Measurements from ENCODE around the gene MYO9B.
"Not testable (repeated sequence)": the region's sequence is repeated elsewhere in the genome, so short reads cannot be mapped to it uniquely, and the experiment has no call there.

MYO9B gene

GRCh38 chr19:17104679-17105078 is 29.1 kb downstream of the MYO9B start:
- no peak overlapping the region for H3K27ac ChIP-seq
- H3K9me3 ChIP-seq (ENCODE audit: low read depth, low read length), result no peaks in the 10 kb centered on the region
- H3K36me3 ChIP-seq (ENCODE audit: insufficient read depth, low read length), result peaks cover 24% of the 10 kb centered on the region

GRCh38 chr19:17105556-17105955 is 30.0 kb downstream of the MYO9B start:
- no peak for DNase-seq (ENCODE audit: low read depth, low spot score)
- Histone ChIP-seq H3K9me3 (ENCODE audit: low read depth, low read length) (no peaks in the 10 kb centered on the region), H3K27ac (no peak overlapping the region), H3K4me3 (no peak overlapping the region), H3K9ac (ENCODE audit: insufficient read length) (no peak overlapping the region), H3K36me3 (ENCODE audit: insufficient read depth, low read length) (peaks cover 24% of the 10 kb centered on the region)
- TF ChIP-seq POLR2AphosphoS5 (IDR thresholded peaks at IDR 0.05; ENCODE audit: borderline replicate concordance, low read depth, low read length) (no peak), FOXP2 (optimal IDR thresholded peaks at IDR 0.05; ENCODE audit: control extremely low read depth, extremely low read length, insufficient read depth) (no peak)

More at GRCh38 chr19:17104679-17105078, 29.1 kb downstream of the MYO9B start:
- no peak for DNase-seq (ENCODE audit: low read depth, low spot score)
- TF ChIP-seq EZH2 (IDR thresholded peaks at IDR 0.05) (no peak), POLR2AphosphoS5 (IDR thresholded peaks at IDR 0.05; ENCODE audit: borderline replicate concordance, low read depth, low read length) (no peak), FOXP2 (optimal IDR thresholded peaks at IDR 0.05; ENCODE audit: control extremely low read depth, extremely low read length, insufficient read depth) (no peak)
- H3K4me3 ChIP-seq, result no peak overlapping the region
- no peak overlapping the region for H3K9ac ChIP-seq (ENCODE audit: insufficient read length)

- H3K9me3 ChIP-seq (ENCODE audit: low read depth, low read length); H3K9ac ChIP-seq (ENCODE audit: insufficient read length); DNase-seq (ENCODE audit: low read depth, low spot score); H3K4me3 ChIP-seq; H3K27ac ChIP-seq: not testable (repeated sequence)
- H3K36me3 ChIP-seq (ENCODE audit: insufficient read depth, low read length), result peaks cover 15% of the 10 kb centered on the region
These were observed 31.4 kb downstream of the MYO9B start for GRCh38 chr19:17106964-17107363.

- Histone ChIP-seq H3K9ac (ENCODE audit: insufficient read length) (no peak overlapping the region), H3K4me3 (no peak overlapping the region), H3K36me3 (ENCODE audit: insufficient read depth, low read length) (peaks cover 7% of the 10 kb centered on the region), H3K27ac (no peak overlapping the region), H3K9me3 (ENCODE audit: low read depth, low read length) (no peaks in the 10 kb centered on the region)
- no peak for DNase-seq (ENCODE audit: low read depth, low spot score)
- TF ChIP-seq FOXP2 (optimal IDR thresholded peaks at IDR 0.05; ENCODE audit: control extremely low read depth, extremely low read length, insufficient read depth) (no peak), POLR2AphosphoS5 (IDR thresholded peaks at IDR 0.05; ENCODE audit: borderline replicate concordance, low read depth, low read length) (no peak)
These were observed 32.2 kb downstream of the MYO9B start for GRCh38 chr19:17107546-17108452.

- TF ChIP-seq FOXP2 (optimal IDR thresholded peaks at IDR 0.05; ENCODE audit: control extremely low read depth, extremely low read length, insufficient read depth) (no peak), EZH2 (IDR thresholded peaks at IDR 0.05) (no peak), POLR2AphosphoS5 (IDR thresholded peaks at IDR 0.05; ENCODE audit: borderline replicate concordance, low read depth, low read length) (no peak)
- H3K9me3 ChIP-seq (ENCODE audit: low read depth, low read length), result no peaks in the 10 kb centered on the region
- no peak overlapping the region for H3K4me3 ChIP-seq
- peaks cover under 1% of the 10 kb centered on the region; the same call in 1 of the 2 replicates for H3K36me3 ChIP-seq (ENCODE audit: insufficient read depth, low read length)
- no peak for DNase-seq (ENCODE audit: low read depth, low spot score)
- H3K27ac ChIP-seq, result no peak overlapping the region
- no peak overlapping the region for H3K9ac ChIP-seq (ENCODE audit: insufficient read length)
These were observed 32.8 kb downstream of the MYO9B start for GRCh38 chr19:17108453-17108784.

- no peak overlapping the region for H3K9ac ChIP-seq (ENCODE audit: insufficient read length)
- no peaks in the 10 kb centered on the region; the same call in 1 of the 2 replicates for H3K36me3 ChIP-seq (ENCODE audit: insufficient read depth, low read length)
- TF ChIP-seq FOXP2 (optimal IDR thresholded peaks at IDR 0.05; ENCODE audit: control extremely low read depth, extremely low read length, insufficient read depth), result no peak
- TF ChIP-seq POLR2AphosphoS5 (IDR thresholded peaks at IDR 0.05; ENCODE audit: borderline replicate concordance, low read depth, low read length), result no peak
- no peak for TF ChIP-seq EZH2 (IDR thresholded peaks at IDR 0.05)
- DNase-seq (ENCODE audit: low read depth, low spot score), result no peak
- H3K9me3 ChIP-seq (ENCODE audit: low read depth, low read length), result no peaks in the 10 kb centered on the region
- no peak overlapping the region for H3K27ac ChIP-seq
- H3K4me3 ChIP-seq, result no peak overlapping the region
These were observed 33.7 kb downstream of the MYO9B start for GRCh38 chr19:17109300-17109699.

GRCh38 chr19:17109962-17110598 is 34.5 kb downstream of the MYO9B start:
- no peaks in the 10 kb centered on the region for H3K9me3 ChIP-seq (ENCODE audit: low read depth, low read length)
- no peak overlapping the region for H3K4me3 ChIP-seq
- H3K36me3 ChIP-seq (ENCODE audit: insufficient read depth, low read length), result no peaks in the 10 kb centered on the region; the same call in 1 of the 2 replicates
- H3K9ac ChIP-seq (ENCODE audit: insufficient read length), result no peak overlapping the region
- no peak for DNase-seq (ENCODE audit: low read depth, low spot score)
- H3K27ac ChIP-seq, result no peak overlapping the region
- TF ChIP-seq EZH2 (IDR thresholded peaks at IDR 0.05), result no peak
- TF ChIP-seq POLR2AphosphoS5 (IDR thresholded peaks at IDR 0.05; ENCODE audit: borderline replicate concordance, low read depth, low read length), result no peak
- no peak for TF ChIP-seq FOXP2 (optimal IDR thresholded peaks at IDR 0.05; ENCODE audit: control extremely low read depth, extremely low read length, insufficient read depth)

GRCh38 chr19:17110599-17110966 is 35.0 kb downstream of the MYO9B start:
- H3K36me3 ChIP-seq (ENCODE audit: insufficient read depth, low read length), result no peaks in the 10 kb centered on the region; the same call in 1 of the 2 replicates
- TF ChIP-seq EZH2 (IDR thresholded peaks at IDR 0.05), result no peak
- no peak for TF ChIP-seq POLR2AphosphoS5 (IDR thresholded peaks at IDR 0.05; ENCODE audit: borderline replicate concordance, low read depth, low read length)
- no peak overlapping the region for H3K4me3 ChIP-seq
- H3K9ac ChIP-seq (ENCODE audit: insufficient read length), result no peak overlapping the region
- no peak for DNase-seq (ENCODE audit: low read depth, low spot score)
- H3K27ac ChIP-seq, result no peak overlapping the region
- no peaks in the 10 kb centered on the region for H3K9me3 ChIP-seq (ENCODE audit: low read depth, low read length)
